SK-N-SH (cell line): Measurements from ENCODE around the gene GPD1L. TPM values are rescaled to one million over a fixed set of nuclear protein-coding genes. Genes with fewer than 3 reads are reported as not detected.

Experiments used
- CTCF ChIA-PET: fragments of 300-600, 350-600 bp; formaldehyde crosslinking; extraction: SDS; loops from one replicate; lab custom pipeline; 2021; lab: Yijun Ruan, JAX
- POLR2A ChIA-PET: fragments of 350-600 bp; sonication (Branson Sonifier 250); formaldehyde crosslinking; extraction: SDS; loops from one replicate; lab custom pipeline; 2020; ENCODE audit warnings: antibody characterized with exemption, inconsistent platforms; lab: Yijun Ruan, JAX
- DNase-seq: peaks from one replicate; pipeline ENCODE4 v3.0.0; 2012
- H2AFZ ChIP-seq: fragments of 200-600 bp; sonication (generic); 2 replicates; pipeline ENCODE4 v1.8.1; 2016; ENCODE audit warnings: antibody characterized with exemption, mild to moderate bottlenecking, low read depth
- H3F3A ChIP-seq: fragments of 200-600 bp; sonication (generic); replicated peaks from 2 replicates; pipeline ENCODE3; 2016; ENCODE audit warnings: antibody characterized with exemption, mild to moderate bottlenecking; ENCODE audit not compliant: insufficient read depth
- H3K27ac ChIP-seq, 2 experiments: fragments of 200-500 bp in 1 of 2; fragments of 200-600 bp in 1 of 2; sonication (Bioruptor generic) in 1 of 2; sonication (generic), shearing (Covaris generic) in 1 of 2; 2 replicates each; pipeline versions ENCODE4 v1.5.1 to v1.6.1; 2014 to 2016; ENCODE audit warnings: low read depth in 2 of 2, inconsistent platforms in 1 of 2, low read length in 1 of 2, mild to moderate bottlenecking in 1 of 2, mixed read lengths in 1 of 2
- H3K27me3 ChIP-seq: fragments of 200-600 bp; sonication (generic), shearing (Covaris generic); 2 replicates; pipeline ENCODE4 v1.6.1; 2016; ENCODE audit warnings: mixed run types; ENCODE audit not compliant: insufficient read depth
- H3K36me3 ChIP-seq, 2 experiments: fragments of 200-500 bp in 1 of 2; fragments of 200-600 bp in 1 of 2; sonication (Bioruptor generic) in 1 of 2; sonication (generic) in 1 of 2; replicated peaks in 1 of 2; 2 replicates each; pipeline versions ENCODE3 to v1.5.1; 2014 to 2016; ENCODE audit warnings: low read length in 1 of 2, mild to moderate bottlenecking in 1 of 2; ENCODE audit not compliant: insufficient read depth in 2 of 2, control insufficient read depth in 1 of 2
- H3K4me1 ChIP-seq, 2 experiments: fragments of 200-500 bp in 1 of 2; fragments of 200-600 bp in 1 of 2; sonication (Bioruptor generic) in 1 of 2; sonication (generic), shearing (Covaris generic) in 1 of 2; 2 replicates each; pipeline versions ENCODE4 v1.5.1 to v1.6.1; 2014 to 2016; ENCODE audit warnings: low read depth in 1 of 2, low read length in 1 of 2, mixed run types in 1 of 2; ENCODE audit not compliant: insufficient read depth in 2 of 2, control insufficient read depth in 1 of 2
- H3K4me2 ChIP-seq: fragments of 200-600 bp; sonication (generic), shearing (Covaris generic); 2 replicates; pipeline ENCODE4 v1.6.1; 2017; ENCODE audit warnings: mixed run types
- H3K4me3 ChIP-seq, 2 experiments: fragments of 200-500 bp in 1 of 2; fragments of 200-600 bp in 1 of 2; sonication (Bioruptor generic) in 1 of 2; sonication (generic), shearing (Covaris generic) in 1 of 2; 2 replicates each; pipeline versions ENCODE4 v1.5.1 to v1.8.1; 2014 to 2016; ENCODE audit warnings: low read depth in 2 of 2, inconsistent platforms in 1 of 2, low read length in 1 of 2, mild to moderate bottlenecking in 1 of 2, mixed read lengths in 1 of 2, moderate library complexity in 1 of 2
- H3K79me2 ChIP-seq: fragments of 200-600 bp; sonication (generic); 2 replicates; pipeline ENCODE4 v1.8.1; 2017; ENCODE audit warnings: mild to moderate bottlenecking; ENCODE audit not compliant: insufficient read depth
- H3K9ac ChIP-seq: fragments of 200-600 bp; sonication (generic); 2 replicates; pipeline ENCODE4 v1.6.1; 2017; ENCODE audit warnings: mixed run types
- H3K9me2 ChIP-seq: fragments of 200-600 bp; sonication (generic); 2 replicates; pipeline ENCODE4 v1.6.1; 2017; ENCODE audit warnings: mixed run types
- H3K9me3 ChIP-seq: fragments of 200-600 bp; sonication (generic); 2 replicates; pipeline ENCODE4 v1.6.1; 2017; ENCODE audit warnings: mixed run types, mild to moderate bottlenecking, moderate library complexity
- H4K20me1 ChIP-seq: fragments of 200-600 bp; sonication (generic); 2 replicates; pipeline ENCODE4 v1.6.1; 2017; ENCODE audit warnings: mild to moderate bottlenecking, mixed run types; ENCODE audit not compliant: insufficient read depth
- CHD2 ChIP-seq: fragments of 150-350 bp; IDR thresholded peaks from 2 replicates; pipeline ENCODE4 v1.6.1; 2018; ENCODE audit warnings: low read length; ENCODE audit not compliant: partially characterized antibody
- ELF1 ChIP-seq: IDR thresholded peaks from 2 replicates; pipeline ENCODE4 v1.4.0; 2012
- EZH2phosphoT487 ChIP-seq: fragments of 200-600 bp; sonication (generic); IDR thresholded peaks from 2 replicates; pipeline ENCODE4 v1.6.1; 2017; ENCODE audit warnings: low read depth, mixed run types, mild to moderate bottlenecking, antibody characterized with exemption, moderate library complexity, borderline replicate concordance
- FOSL2 ChIP-seq: IDR thresholded peaks from 2 replicates; pipeline ENCODE4 v1.4.0; 2012; ENCODE audit warnings: low read depth, mild to moderate bottlenecking, moderate library complexity, borderline replicate concordance
- FOXJ3 ChIP-seq: sonication (generic); formaldehyde crosslinking; IDR thresholded peaks from 2 replicates; pipeline ENCODE4 v1.5.1; 2020; ENCODE audit warnings: mild to moderate bottlenecking, missing genetic modification reagents
- GABPA ChIP-seq: IDR thresholded peaks from 2 replicates; pipeline ENCODE4 v1.4.0; 2012; ENCODE audit warnings: low read depth, mild to moderate bottlenecking
- MEF2A ChIP-seq: IDR thresholded peaks from 2 replicates; pipeline ENCODE4 v1.4.0; 2012; ENCODE audit warnings: low read depth, borderline replicate concordance
- NFIC ChIP-seq: IDR thresholded peaks from 2 replicates; pipeline ENCODE4 v1.4.0; 2012; ENCODE audit warnings: borderline replicate concordance
- POLR2AphosphoS5 ChIP-seq: IDR thresholded peaks from 2 replicates; pipeline ENCODE4 v1.6.1; 2012; ENCODE audit warnings: low read depth, low read length
- RAD21 ChIP-seq: IDR thresholded peaks from 2 replicates; pipeline ENCODE4 v1.6.1; 2012; ENCODE audit warnings: mild to moderate bottlenecking, low read length
- RCOR1 ChIP-seq: fragments of 150-350 bp; IDR thresholded peaks from 2 replicates; pipeline ENCODE4 v1.6.1; 2017; ENCODE audit warnings: antibody characterized with exemption, low read length
- RFX5 ChIP-seq: IDR thresholded peaks from 2 replicates; pipeline ENCODE4 v1.6.1; 2012; ENCODE audit warnings: mild to moderate bottlenecking, improper control_type of control experiment, low read length
- RXRA ChIP-seq: IDR thresholded peaks from 2 replicates; pipeline ENCODE4 v1.4.0; 2012; ENCODE audit warnings: low read depth, mild to moderate bottlenecking, borderline replicate concordance
- TAF1 ChIP-seq: IDR thresholded peaks from 2 replicates; pipeline ENCODE4 v1.6.1; 2012; ENCODE audit warnings: low read depth, mild to moderate bottlenecking, low read length, moderate library complexity, borderline replicate concordance
- TCF12 ChIP-seq: IDR thresholded peaks from 2 replicates; pipeline ENCODE4 v1.4.0; 2012
- TEAD4 ChIP-seq: IDR thresholded peaks from 2 replicates; pipeline ENCODE4 v1.4.0; 2012; ENCODE audit warnings: mild to moderate bottlenecking, borderline replicate concordance; ENCODE audit not compliant: insufficient read depth
- YY1 ChIP-seq: IDR thresholded peaks from 2 replicates; pipeline ENCODE4 v1.4.0; 2012; ENCODE audit warnings: low read depth, mild to moderate bottlenecking
- WGBS: methylation state at CpG from one replicate; pipeline ENCODE4 v1.1.6; 2017; ENCODE audit warnings: low lambda C conversion rate; 5-methylcytosine and 5-hydroxymethylcytosine counted together
- polyA plus RNA-seq, 3 experiments: library from polyadenylated mRNA; depleted of rRNA; stranded (reverse); fragments of >200 nt; gene quantifications; 2 replicates each; pipeline ENCODE4 v1.2.3, GENCODE V29; 2012
- TF ChIP-seq, protein P1 (sequence below): fragments of 150-350 bp; IDR thresholded peaks from 2 replicates; pipeline ENCODE4 v1.6.1; 2017; ENCODE audit warnings: antibody characterized with exemption, low read length, low read depth, borderline replicate concordance
- TF ChIP-seq, protein P2 (sequence below): IDR thresholded peaks from 2 replicates; pipeline ENCODE4 v1.4.0; 2012; ENCODE audit warnings: low read depth, borderline replicate concordance
- TF ChIP-seq, protein P3 (sequence below): IDR thresholded peaks from 2 replicates; pipeline ENCODE4; 2012
- TF ChIP-seq, protein P4 (sequence below): fragments of 150-350 bp; IDR thresholded peaks from 2 replicates; pipeline ENCODE4 v1.6.1; 2016; ENCODE audit warnings: mild to moderate bottlenecking, low read depth, low read length
- TF ChIP-seq, protein P5 (sequence below): fragments of 200-600 bp; sonication (generic); IDR thresholded peaks from 2 replicates; pipeline ENCODE4 v1.6.1; 2017; ENCODE audit warnings: antibody characterized with exemption, mild to moderate bottlenecking, moderate library complexity

The GPD1L gene
- polyA plus RNA-seq, 1 of the 3 experiments (the other 2 are of a cell fraction) = 6.1 TPM

DNA sequence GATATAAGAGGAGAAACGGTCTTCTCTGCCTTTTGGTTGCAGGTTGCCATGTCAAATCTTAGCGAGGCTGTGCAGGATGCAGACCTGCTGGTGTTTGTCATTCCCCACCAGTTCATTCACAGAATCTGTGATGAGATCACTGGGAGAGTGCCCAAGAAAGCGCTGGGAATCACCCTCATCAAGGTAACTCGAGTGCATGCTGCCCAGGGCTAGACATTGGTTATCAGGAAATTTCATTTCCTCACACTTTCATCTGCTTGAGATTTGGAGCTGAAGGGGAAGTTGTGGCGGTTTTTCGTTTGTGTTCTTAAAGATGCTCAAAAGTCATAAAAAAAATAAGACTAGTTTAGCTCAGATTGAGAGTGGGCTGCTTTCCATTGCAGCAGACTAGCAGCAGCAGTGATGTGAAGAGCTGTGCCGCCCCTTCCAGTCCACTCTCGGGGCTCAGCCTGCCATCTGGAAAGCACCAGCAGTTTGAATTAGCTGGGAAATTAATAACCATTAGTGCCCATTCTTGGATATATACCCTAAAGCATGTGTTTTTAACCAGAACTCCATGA is 32.2 kb downstream of the GPD1L start:
- H3F3A ChIP-seq = peaks cover 6% of the 10 kb centered on the region
- H3K36me3 ChIP-seq = no peaks in the 10 kb centered on the region
- H3K4me2 ChIP-seq = no peak overlapping the region
- no peak overlapping the region for H3K9ac ChIP-seq
- H3K9me3 ChIP-seq = no peaks in the 10 kb centered on the region
- CTCF ChIA-PET = interaction anchor here (1.8 to 2.0 kb wide), 2 partner anchors 12 to 119 kb away, joined by 7 to 8 read pairs; no protein-coding TSS in a partner anchor
- no peaks in the 10 kb centered on the region for H4K20me1 ChIP-seq
- peak overlapping the region in 1 of 2 experiments; percentile 67; a peak in 2 of 4 replicates for H3K27ac ChIP-seq
- H3K79me2 ChIP-seq = no peaks in the 10 kb centered on the region
- TF ChIP-seq CHD2 = no peak
- TF ChIP-seq EZH2phosphoT487 = no peak
- TF ChIP-seq RFX5 = no peak
- no peak for TF ChIP-seq NFIC
- H3K4me3 ChIP-seq = no peak overlapping the region
- DNase-seq = peak; percentile 34
- H3K27me3 ChIP-seq = no peaks in the 10 kb centered on the region
- no peak overlapping the region for H2AFZ ChIP-seq
- POLR2A ChIA-PET = interaction anchor here (0.8 kb wide), 1 partner anchor 32 kb away, joined by 3 read pairs; the partner anchor contains the start of gene GPD1L
- WGBS = 61% methylated on average over 8 of the region's 8 CpGs
- H3K9me2 ChIP-seq = no peaks in the 10 kb centered on the region
- peaks cover 0 to 19% of the 10 kb centered on the region in 2 experiments; a peak in 2 of 4 replicates for H3K4me1 ChIP-seq

DNA sequence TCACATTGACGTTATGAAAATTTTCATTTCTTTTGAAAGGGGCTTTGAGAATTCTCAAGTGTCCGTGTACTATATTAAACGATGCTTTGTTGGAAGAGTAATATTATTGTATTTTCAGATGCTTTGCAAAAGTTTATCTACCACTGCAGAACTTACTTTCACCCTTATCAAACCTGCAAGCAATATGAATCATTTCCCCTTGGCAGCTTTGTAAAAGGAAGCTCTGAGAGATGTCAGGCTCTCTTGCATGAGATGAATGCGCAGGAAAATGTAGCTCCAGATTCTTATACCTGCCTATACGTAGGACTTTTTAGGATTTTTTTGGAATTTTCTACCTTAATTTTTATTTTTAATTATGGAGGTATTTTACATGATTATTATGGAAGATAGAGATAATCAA is 34.5 kb downstream of the GPD1L start:
- DNase-seq = no peak
- peaks cover 0 to 19% of the 10 kb centered on the region in 2 experiments; a peak in 2 of 4 replicates for H3K4me1 ChIP-seq
- WGBS = 87% methylated on average over 5 of the region's 5 CpGs
- H3K9me3 ChIP-seq = no peaks in the 10 kb centered on the region
- no peaks in the 10 kb centered on the region for H3K79me2 ChIP-seq
- ChIA-PET POLR2A (no interaction called here), CTCF (interaction anchor here (2.8 kb wide), 1 partner anchor 122 kb away, joined by 20 read pairs; no protein-coding TSS in a partner anchor)
- H3F3A ChIP-seq = peaks cover 6% of the 10 kb centered on the region
- no peak overlapping the region for H3K4me2 ChIP-seq
- no peak overlapping the region for H3K9ac ChIP-seq
- H3K27ac ChIP-seq = no peak overlapping the region
- H3K9me2 ChIP-seq = no peaks in the 10 kb centered on the region
- TF ChIP-seq, protein P1, sequence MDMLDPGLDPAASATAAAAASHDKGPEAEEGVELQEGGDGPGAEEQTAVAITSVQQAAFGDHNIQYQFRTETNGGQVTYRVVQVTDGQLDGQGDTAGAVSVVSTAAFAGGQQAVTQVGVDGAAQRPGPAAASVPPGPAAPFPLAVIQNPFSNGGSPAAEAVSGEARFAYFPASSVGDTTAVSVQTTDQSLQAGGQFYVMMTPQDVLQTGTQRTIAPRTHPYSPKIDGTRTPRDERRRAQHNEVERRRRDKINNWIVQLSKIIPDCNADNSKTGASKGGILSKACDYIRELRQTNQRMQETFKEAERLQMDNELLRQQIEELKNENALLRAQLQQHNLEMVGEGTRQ = no peak
- no peak for TF ChIP-seq TEAD4
- no peak for TF ChIP-seq RXRA
- TF ChIP-seq, protein P2, sequence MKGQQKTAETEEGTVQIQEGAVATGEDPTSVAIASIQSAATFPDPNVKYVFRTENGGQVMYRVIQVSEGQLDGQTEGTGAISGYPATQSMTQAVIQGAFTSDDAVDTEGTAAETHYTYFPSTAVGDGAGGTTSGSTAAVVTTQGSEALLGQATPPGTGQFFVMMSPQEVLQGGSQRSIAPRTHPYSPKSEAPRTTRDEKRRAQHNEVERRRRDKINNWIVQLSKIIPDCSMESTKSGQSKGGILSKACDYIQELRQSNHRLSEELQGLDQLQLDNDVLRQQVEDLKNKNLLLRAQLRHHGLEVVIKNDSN = no peak
- no peak for TF ChIP-seq FOXJ3 (CRISPR knock-in tag)
- no peak for TF ChIP-seq GABPA
- TF ChIP-seq ELF1 = no peak
- no peak for TF ChIP-seq RFX5
- TF ChIP-seq FOSL2 = no peak
- TF ChIP-seq YY1 = no peak
- TF ChIP-seq POLR2AphosphoS5 = no peak
- no peak for TF ChIP-seq NFIC
- TF ChIP-seq TCF12 = no peak
- TF ChIP-seq MEF2A = no peak
- TF ChIP-seq, protein P3, sequence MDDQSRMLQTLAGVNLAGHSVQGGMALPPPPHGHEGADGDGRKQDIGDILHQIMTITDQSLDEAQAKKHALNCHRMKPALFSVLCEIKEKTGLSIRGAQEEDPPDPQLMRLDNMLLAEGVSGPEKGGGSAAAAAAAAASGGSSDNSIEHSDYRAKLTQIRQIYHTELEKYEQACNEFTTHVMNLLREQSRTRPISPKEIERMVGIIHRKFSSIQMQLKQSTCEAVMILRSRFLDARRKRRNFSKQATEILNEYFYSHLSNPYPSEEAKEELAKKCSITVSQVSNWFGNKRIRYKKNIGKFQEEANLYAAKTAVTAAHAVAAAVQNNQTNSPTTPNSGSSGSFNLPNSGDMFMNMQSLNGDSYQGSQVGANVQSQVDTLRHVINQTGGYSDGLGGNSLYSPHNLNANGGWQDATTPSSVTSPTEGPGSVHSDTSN = no peak
- TF ChIP-seq, protein P4, sequence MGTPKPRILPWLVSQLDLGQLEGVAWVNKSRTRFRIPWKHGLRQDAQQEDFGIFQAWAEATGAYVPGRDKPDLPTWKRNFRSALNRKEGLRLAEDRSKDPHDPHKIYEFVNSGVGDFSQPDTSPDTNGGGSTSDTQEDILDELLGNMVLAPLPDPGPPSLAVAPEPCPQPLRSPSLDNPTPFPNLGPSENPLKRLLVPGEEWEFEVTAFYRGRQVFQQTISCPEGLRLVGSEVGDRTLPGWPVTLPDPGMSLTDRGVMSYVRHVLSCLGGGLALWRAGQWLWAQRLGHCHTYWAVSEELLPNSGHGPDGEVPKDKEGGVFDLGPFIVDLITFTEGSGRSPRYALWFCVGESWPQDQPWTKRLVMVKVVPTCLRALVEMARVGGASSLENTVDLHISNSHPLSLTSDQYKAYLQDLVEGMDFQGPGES = no peak
- TF ChIP-seq RCOR1 = no peak
- no peak for TF ChIP-seq RAD21
- no peak for TF ChIP-seq TAF1
- TF ChIP-seq, protein P5, sequence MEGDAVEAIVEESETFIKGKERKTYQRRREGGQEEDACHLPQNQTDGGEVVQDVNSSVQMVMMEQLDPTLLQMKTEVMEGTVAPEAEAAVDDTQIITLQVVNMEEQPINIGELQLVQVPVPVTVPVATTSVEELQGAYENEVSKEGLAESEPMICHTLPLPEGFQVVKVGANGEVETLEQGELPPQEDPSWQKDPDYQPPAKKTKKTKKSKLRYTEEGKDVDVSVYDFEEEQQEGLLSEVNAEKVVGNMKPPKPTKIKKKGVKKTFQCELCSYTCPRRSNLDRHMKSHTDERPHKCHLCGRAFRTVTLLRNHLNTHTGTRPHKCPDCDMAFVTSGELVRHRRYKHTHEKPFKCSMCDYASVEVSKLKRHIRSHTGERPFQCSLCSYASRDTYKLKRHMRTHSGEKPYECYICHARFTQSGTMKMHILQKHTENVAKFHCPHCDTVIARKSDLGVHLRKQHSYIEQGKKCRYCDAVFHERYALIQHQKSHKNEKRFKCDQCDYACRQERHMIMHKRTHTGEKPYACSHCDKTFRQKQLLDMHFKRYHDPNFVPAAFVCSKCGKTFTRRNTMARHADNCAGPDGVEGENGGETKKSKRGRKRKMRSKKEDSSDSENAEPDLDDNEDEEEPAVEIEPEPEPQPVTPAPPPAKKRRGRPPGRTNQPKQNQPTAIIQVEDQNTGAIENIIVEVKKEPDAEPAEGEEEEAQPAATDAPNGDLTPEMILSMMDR = no peak
- no peaks in the 10 kb centered on the region for H3K27me3 ChIP-seq
- H3K36me3 ChIP-seq = no peaks in the 10 kb centered on the region
- H2AFZ ChIP-seq = no peak overlapping the region
- H4K20me1 ChIP-seq = no peaks in the 10 kb centered on the region
- no peak overlapping the region for H3K4me3 ChIP-seq
